Fibroblast of villous mesenchyme (primary cell): ENCODE results near the gene AHNAK2. TPM values are rescaled to one million over a fixed set of nuclear protein-coding genes. Genes with fewer than 3 reads are reported as not detected.

Experiments
- DNase-seq: peaks from one replicate; pipeline ENCODE4 v3.0.0-alpha.2; 2010; ENCODE audit warnings: low read depth
- H3K4me3 ChIP-seq: 2 replicates; pipeline ENCODE4 v1.5.1; 2011; ENCODE audit warnings: low read depth, mild to moderate bottlenecking, low read length
- total RNA-seq: library from RNA; depleted of rRNA; stranded (reverse); fragments of >200 nt; gene quantifications from 2 replicates; pipeline ENCODE4 v1.2.3, GENCODE V29; 2012
- TF ChIP-seq, protein P1 (sequence below): IDR thresholded peaks from 2 replicates; pipeline ENCODE4 v1.5.1; 2012; ENCODE audit warnings: low read depth, mild to moderate bottlenecking, low read length; ENCODE audit not compliant: insufficient read depth

Gene AHNAK2
- total RNA-seq, 1 donor: 32.4 TPM

DNA sequence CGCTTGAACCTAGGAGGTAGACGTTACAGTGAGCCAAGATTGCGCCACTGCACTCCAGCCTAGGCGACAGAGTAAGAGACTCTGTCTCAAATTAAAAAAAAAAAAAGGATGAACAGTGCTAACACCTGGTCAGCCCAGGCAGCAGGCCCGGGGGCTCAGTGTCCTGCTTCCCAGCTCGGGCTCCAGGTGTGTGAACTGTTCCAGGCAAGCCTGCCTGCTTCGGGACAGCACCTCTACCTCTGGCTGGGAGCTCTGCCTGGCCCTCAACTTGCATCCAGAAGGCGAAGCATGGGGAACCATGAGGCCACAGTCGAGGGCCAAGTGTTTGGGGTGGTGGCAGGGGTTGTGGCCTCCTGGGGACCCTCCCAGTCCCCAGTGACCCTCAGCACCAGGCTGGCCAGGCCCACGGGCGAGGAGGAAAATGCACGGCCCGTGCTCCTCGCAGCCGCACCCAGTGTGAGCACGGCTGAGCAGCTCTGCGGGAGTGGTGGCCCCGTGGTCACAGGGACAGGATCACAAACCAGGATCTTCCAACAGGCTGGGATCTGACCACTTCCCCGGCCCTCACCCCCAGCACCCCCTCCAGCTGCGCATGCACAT is 27.3 kb upstream of the AHNAK2 start:
- H3K4me3 ChIP-seq: no peak overlapping the region
- TF ChIP-seq, protein P1, sequence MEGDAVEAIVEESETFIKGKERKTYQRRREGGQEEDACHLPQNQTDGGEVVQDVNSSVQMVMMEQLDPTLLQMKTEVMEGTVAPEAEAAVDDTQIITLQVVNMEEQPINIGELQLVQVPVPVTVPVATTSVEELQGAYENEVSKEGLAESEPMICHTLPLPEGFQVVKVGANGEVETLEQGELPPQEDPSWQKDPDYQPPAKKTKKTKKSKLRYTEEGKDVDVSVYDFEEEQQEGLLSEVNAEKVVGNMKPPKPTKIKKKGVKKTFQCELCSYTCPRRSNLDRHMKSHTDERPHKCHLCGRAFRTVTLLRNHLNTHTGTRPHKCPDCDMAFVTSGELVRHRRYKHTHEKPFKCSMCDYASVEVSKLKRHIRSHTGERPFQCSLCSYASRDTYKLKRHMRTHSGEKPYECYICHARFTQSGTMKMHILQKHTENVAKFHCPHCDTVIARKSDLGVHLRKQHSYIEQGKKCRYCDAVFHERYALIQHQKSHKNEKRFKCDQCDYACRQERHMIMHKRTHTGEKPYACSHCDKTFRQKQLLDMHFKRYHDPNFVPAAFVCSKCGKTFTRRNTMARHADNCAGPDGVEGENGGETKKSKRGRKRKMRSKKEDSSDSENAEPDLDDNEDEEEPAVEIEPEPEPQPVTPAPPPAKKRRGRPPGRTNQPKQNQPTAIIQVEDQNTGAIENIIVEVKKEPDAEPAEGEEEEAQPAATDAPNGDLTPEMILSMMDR: no peak
- no peak for DNase-seq

DNA sequence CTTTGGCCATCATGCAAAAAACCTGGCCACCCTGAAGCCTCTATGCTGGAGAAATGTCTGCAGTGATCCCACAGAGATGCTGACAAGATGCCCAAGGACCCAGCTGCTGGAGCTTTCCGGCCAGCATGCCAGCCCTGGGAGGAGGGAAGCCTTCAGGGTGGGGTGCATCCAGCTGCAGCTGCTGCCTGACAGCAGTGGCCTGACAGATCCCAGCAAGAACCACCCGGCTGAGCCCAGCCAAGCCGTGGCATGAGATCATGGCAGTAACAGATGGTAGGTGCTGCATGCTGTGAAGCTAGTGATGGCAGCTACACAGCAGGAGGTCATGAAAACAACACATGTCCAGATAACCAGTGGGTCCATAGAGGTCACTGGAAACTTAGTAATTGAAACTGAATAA is 21.2 kb upstream of the AHNAK2 start:
- TF ChIP-seq, protein P1: no peak
- H3K4me3 ChIP-seq: no peak overlapping the region
- no peak for DNase-seq

DNA sequence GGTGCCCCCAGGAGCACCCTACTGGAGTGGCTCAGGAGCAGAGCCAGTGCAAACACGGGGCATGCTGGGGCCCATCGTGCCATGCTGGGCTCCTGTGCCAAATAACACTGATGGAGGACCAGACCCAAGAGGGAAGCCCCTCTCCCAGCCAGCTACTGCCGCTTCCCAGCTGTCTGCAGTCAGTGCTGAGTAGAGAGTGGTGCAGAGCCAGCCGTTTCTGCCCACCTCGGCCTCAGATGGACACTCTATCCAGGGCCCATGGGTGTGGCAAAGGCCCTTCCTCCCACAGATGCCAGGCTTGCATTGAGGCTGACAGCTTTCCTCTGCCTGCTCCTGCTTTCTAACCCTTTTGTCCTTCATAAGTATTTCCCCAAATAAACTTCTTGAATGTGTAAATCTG is 20.6 kb upstream of the AHNAK2 start:
- TF ChIP-seq, protein P1: no peak
- H3K4me3 ChIP-seq: no peak overlapping the region
- no peak for DNase-seq

DNA sequence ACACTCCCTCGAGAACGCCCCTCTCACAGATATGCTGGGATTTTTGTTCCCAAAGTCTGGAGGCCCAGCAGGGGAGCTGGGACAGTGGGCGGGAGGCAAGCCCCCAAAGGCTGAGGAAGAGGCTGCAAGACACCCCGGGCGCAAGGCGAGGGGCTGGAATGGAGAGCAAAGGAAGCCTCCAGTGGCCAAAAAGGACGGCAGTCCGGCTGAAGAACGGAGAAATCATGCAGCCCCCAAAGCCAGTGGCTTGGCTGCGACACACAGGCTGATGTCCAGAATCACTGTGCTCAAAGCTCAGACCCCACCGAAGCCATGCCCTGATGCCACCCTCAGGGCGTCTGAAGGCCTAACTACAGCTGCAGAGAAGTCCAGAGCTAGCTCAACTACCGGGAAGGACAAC is 18.3 kb upstream of the AHNAK2 start:
- DNase-seq: no peak
- H3K4me3 ChIP-seq: no peak overlapping the region
- TF ChIP-seq, protein P1: no peak

DNA sequence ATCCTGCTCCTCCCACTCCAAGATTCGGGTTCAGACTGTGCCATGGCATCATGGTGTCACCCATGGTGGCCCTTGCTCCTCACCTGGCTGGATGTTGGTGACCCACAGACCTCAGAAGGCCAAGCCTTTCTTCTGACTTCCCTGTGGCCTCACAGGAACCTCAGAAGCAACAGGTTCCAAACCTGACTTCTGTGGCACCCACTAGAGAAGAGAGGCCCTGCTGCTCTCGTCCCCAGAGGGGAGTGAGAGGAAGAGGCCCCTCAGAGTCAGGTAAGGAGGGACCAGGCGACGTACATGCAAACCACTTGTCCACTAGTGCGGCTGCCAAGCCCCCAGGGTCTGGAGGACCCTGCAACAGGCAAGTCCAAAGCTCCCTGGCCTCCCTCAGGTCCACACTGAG is 17.9 kb upstream of the AHNAK2 start:
- DNase-seq: no peak
- no peak overlapping the region for H3K4me3 ChIP-seq
- TF ChIP-seq, protein P1: no peak

DNA sequence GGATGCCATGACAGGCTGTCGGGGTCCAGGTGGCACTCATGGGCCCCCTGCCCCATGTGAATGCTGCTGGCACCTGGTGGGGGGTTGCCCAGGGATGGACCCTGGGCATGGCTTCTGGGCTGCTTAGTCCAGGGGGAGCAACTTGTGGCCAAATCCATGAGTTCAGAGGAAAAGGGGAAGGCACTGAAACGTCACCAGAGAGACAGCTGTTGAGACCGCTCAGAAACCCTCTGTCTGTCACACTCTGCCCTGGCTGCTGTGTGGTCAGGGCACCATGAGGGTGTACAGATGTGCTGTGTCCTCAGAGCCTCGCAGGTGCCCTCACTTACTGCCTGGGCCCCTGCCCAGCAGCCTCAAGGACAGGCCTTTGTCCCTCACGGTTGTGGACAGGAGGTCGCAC is 16.8 kb upstream of the AHNAK2 start:
- TF ChIP-seq, protein P1: no peak
- H3K4me3 ChIP-seq: no peak overlapping the region
- DNase-seq: no peak
